Stimulated activated CD4-positive, alpha-beta T cell treated with anti-CD3 and anti-CD28 coated beads, Interleukin-4, amount 100 ng/mL, for 4 hours (primary cell): ENCODE data around the gene TMEM40.

Experiments
- DNase-seq, 2 experiments: peaks; one replicate each; pipeline ENCODE4 v3.0.0-alpha.2; 2020

TMEM40 gene

GRCh38 chr3:12775226-12775625, 16.2 kb upstream of the TMEM40 start:
- no peak for DNase-seq

- DNase-seq: no peak
Measured at GRCh38 chr3:12774619-12775018, 15.6 kb upstream of the TMEM40 start.

- DNase-seq: no peak
Measured at GRCh38 chr3:12773710-12774086, 14.6 kb upstream of the TMEM40 start.

- DNase-seq: no peak
Measured at GRCh38 chr3:12773030-12773709, 14.1 kb upstream of the TMEM40 start.

GRCh38 chr3:12772462-12772861, 13.4 kb upstream of the TMEM40 start:
- DNase-seq: no peak

- DNase-seq: no peak
Measured at GRCh38 chr3:12771236-12771635, 12.2 kb upstream of the TMEM40 start.

- DNase-seq: no peak
Measured at GRCh38 chr3:12769761-12770160, 10.7 kb upstream of the TMEM40 start.

GRCh38 chr3:12768579-12769527, 9.8 kb upstream of the TMEM40 start:
- no peak for DNase-seq

- no peak for DNase-seq
Measured at GRCh38 chr3:12766541-12766940, 7.5 kb upstream of the TMEM40 start.

GRCh38 chr3:12764171-12764776, 5.2 kb upstream of the TMEM40 start:
- DNase-seq: no peak

GRCh38 chr3:12759693-12760565, 870 bp upstream of the TMEM40 start:
- no peak for DNase-seq

GRCh38 chr3:12758025-12758781, 856 bp downstream of the TMEM40 start:
- no peak for DNase-seq

- no peak for DNase-seq
Measured at GRCh38 chr3:12756635-12757034, 2.4 kb downstream of the TMEM40 start.

- no peak for DNase-seq
Measured at GRCh38 chr3:12756175-12756574, 2.9 kb downstream of the TMEM40 start.

- no peak for DNase-seq
Measured at GRCh38 chr3:12755754-12756153, 3.3 kb downstream of the TMEM40 start.

GRCh38 chr3:12754313-12754712, 4.7 kb downstream of the TMEM40 start:
- DNase-seq: no peak

- DNase-seq: no peak
Measured at GRCh38 chr3:12753275-12754028, 5.6 kb downstream of the TMEM40 start.

- DNase-seq: no peak
Measured at GRCh38 chr3:12752809-12753208, 6.2 kb downstream of the TMEM40 start.

GRCh38 chr3:12752102-12752501, 7.0 kb downstream of the TMEM40 start:
- no peak for DNase-seq

- no peak for DNase-seq
Measured at GRCh38 chr3:12751571-12751970, 7.5 kb downstream of the TMEM40 start.

GRCh38 chr3:12750658-12751071, 8.4 kb downstream of the TMEM40 start:
- DNase-seq: peak in 1 of 2 experiments; percentile 32
